GM12874 (cell line): ENCODE measurements around the gene CXXC4.

Source experiments
- TF ChIP-seq, protein P1 (sequence below): IDR thresholded peaks from 2 replicates; pipeline ENCODE4 v1.5.1; 2011; ENCODE audit warnings: low read depth, mild to moderate bottlenecking, control low read depth, low read length, moderate library complexity; ENCODE audit not compliant: insufficient read depth

CXXC4 gene

GRCh38 chr4:104420766-104421165, 73.9 kb downstream of the CXXC4 start:
- TF ChIP-seq, protein P1, sequence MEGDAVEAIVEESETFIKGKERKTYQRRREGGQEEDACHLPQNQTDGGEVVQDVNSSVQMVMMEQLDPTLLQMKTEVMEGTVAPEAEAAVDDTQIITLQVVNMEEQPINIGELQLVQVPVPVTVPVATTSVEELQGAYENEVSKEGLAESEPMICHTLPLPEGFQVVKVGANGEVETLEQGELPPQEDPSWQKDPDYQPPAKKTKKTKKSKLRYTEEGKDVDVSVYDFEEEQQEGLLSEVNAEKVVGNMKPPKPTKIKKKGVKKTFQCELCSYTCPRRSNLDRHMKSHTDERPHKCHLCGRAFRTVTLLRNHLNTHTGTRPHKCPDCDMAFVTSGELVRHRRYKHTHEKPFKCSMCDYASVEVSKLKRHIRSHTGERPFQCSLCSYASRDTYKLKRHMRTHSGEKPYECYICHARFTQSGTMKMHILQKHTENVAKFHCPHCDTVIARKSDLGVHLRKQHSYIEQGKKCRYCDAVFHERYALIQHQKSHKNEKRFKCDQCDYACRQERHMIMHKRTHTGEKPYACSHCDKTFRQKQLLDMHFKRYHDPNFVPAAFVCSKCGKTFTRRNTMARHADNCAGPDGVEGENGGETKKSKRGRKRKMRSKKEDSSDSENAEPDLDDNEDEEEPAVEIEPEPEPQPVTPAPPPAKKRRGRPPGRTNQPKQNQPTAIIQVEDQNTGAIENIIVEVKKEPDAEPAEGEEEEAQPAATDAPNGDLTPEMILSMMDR = no peak
